Measurements from ENCODE around the gene NELFCD. TPM values are rescaled to one million over a fixed set of nuclear protein-coding genes. Genes with fewer than 3 reads are reported as not detected.

Gene NELFCD
- total and polyA plus RNA-seq, 2 experiments from 2014 or later: 36.3 to 57.4 TPM

- Histone ChIP-seq H2AFZ (peak within 1 kb of the TSS; percentile 82), H3K36me3 (ENCODE audit: low read depth) (no peaks in the 10 kb centered on the region), H3K9me2 (ENCODE audit: insufficient read depth) (no peaks in the 10 kb centered on the region), H3K9ac (peak within 1 kb of the TSS; percentile 91), H3K27ac (peak within 1 kb of the TSS; percentile 37), H3K4me1 (ENCODE audit: insufficient read depth) (peaks cover 25% of the 10 kb centered on the region), H3K9me3 (ENCODE audit: low read depth) (no peaks in the 10 kb centered on the region), H4K20me1 (ENCODE audit: insufficient read depth) (no peaks in the 10 kb centered on the region), H3F3A (ENCODE audit: insufficient read depth) (0 out of 2 replicates have a peak, but pooled peaks cover 5% of the 10 kb centered on the region), H3K4me2 (ENCODE audit: unreplicated experiment) (peak within 1 kb of the TSS; percentile 89), H3K4me3 (peak within 1 kb of the TSS; percentile 81), H3K27me3 (replicated peaks; ENCODE audit: insufficient read depth) (no peaks in the 10 kb centered on the region), H3K79me2 (ENCODE audit: insufficient read depth) (peaks cover 43% of the 10 kb centered on the region)
- DNase-seq: peak; percentile 68
- 13 to 30% methylated on average over 9 to 57 of the region's 82 CpGs for WGBS, 2 experiments (ENCODE audit: low coverage in 1 of 2, low lambda C conversion rate in 2 of 2, missing lambda C conversion rate in 2 of 2)
- no peak for TF ChIP-seq EZH2phosphoT487 (IDR thresholded peaks at IDR 0.05; ENCODE audit: insufficient read depth, low read depth)
- no peak for TF ChIP-seq EZH2 (IDR thresholded peaks at IDR 0.05; ENCODE audit: insufficient read depth, poor library complexity, severe bottlenecking)
- in situ Hi-C loops (cut with MboI): loop anchor here (25.0 kb wide), 1 partner anchor 770 kb away; the partner anchor contains the start of gene ANKRD60
These were observed 26.0 kb downstream of the NELFCD start, which contains the start of gene CTSZ for GRCh38 chr20:59006864-59007664. TSS of gene CTSZ (minus strand) at chr20:59007254. CDS start at chr20:59007128, 126 bp downstream.

GRCh38 chr20:59007665-59008511 lies 26.8 kb downstream of the NELFCD start:
- H3K36me3 ChIP-seq (ENCODE audit: low read depth): no peaks in the 10 kb centered on the region
- WGBS, 2 experiments (ENCODE audit: low coverage in 1 of 2, low lambda C conversion rate in 2 of 2, missing lambda C conversion rate in 2 of 2): 89 to 90% methylated on average over 24 of the region's 24 CpGs
- in situ Hi-C loops (cut with MboI): loop anchor here (25.0 kb wide), 1 partner anchor 771 kb away; the partner anchor contains the start of gene ANKRD60
- H3F3A ChIP-seq (ENCODE audit: insufficient read depth): 0 out of 2 replicates have a peak, but pooled peaks cover 5% of the 10 kb centered on the region
- H3K9ac ChIP-seq: peak overlapping the region; percentile 91
- no peaks in the 10 kb centered on the region for H3K27me3 ChIP-seq (replicated peaks; ENCODE audit: insufficient read depth)
- peaks cover 39% of the 10 kb centered on the region for H3K79me2 ChIP-seq (ENCODE audit: insufficient read depth)
- H3K4me2 ChIP-seq (ENCODE audit: unreplicated experiment): peak overlapping the region; percentile 89
- no peak for DNase-seq
- TF ChIP-seq EZH2phosphoT487 (IDR thresholded peaks at IDR 0.05; ENCODE audit: insufficient read depth, low read depth) (no peak), EZH2 (IDR thresholded peaks at IDR 0.05; ENCODE audit: insufficient read depth, poor library complexity, severe bottlenecking) (no peak)
- H3K4me3 ChIP-seq: peak overlapping the region; percentile 81; the same call in 1 of the 2 replicates
- H2AFZ ChIP-seq: peak overlapping the region; percentile 82
- H3K9me3 ChIP-seq (ENCODE audit: low read depth): no peaks in the 10 kb centered on the region
- peaks cover 25% of the 10 kb centered on the region for H3K4me1 ChIP-seq (ENCODE audit: insufficient read depth)
- H3K9me2 ChIP-seq (ENCODE audit: insufficient read depth): no peaks in the 10 kb centered on the region
- H3K27ac ChIP-seq: no peak overlapping the region
- no peaks in the 10 kb centered on the region for H4K20me1 ChIP-seq (ENCODE audit: insufficient read depth)

GRCh38 chr20:59008715-59009336 lies 27.8 kb downstream of the NELFCD start:
- Histone ChIP-seq H3K79me2 (ENCODE audit: insufficient read depth) (peaks cover 30% of the 10 kb centered on the region), H4K20me1 (ENCODE audit: insufficient read depth) (no peaks in the 10 kb centered on the region), H3K4me1 (ENCODE audit: insufficient read depth) (peaks cover 28% of the 10 kb centered on the region), H3K9me2 (ENCODE audit: insufficient read depth) (no peaks in the 10 kb centered on the region), H3K9ac (no peak overlapping the region), H3K27me3 (replicated peaks; ENCODE audit: insufficient read depth) (no peaks in the 10 kb centered on the region), H3K27ac (no peak overlapping the region), H3K4me2 (ENCODE audit: unreplicated experiment) (no peak overlapping the region), H3K36me3 (ENCODE audit: low read depth) (no peaks in the 10 kb centered on the region), H3F3A (ENCODE audit: insufficient read depth) (peaks cover 10% of the 10 kb centered on the region), H3K9me3 (ENCODE audit: low read depth) (no peaks in the 10 kb centered on the region), H2AFZ (no peak overlapping the region), H3K4me3 (no peak overlapping the region)
- in situ Hi-C loops (cut with MboI): loop anchor here (25.0 kb wide), 1 partner anchor 772 kb away; the partner anchor contains the start of gene ANKRD60
- no peak for DNase-seq
- 87 to 91% methylated on average over 8 of the region's 8 CpGs for WGBS, 2 experiments (ENCODE audit: low coverage in 1 of 2, low lambda C conversion rate in 2 of 2, missing lambda C conversion rate in 2 of 2)
- TF ChIP-seq EZH2 (IDR thresholded peaks at IDR 0.05; ENCODE audit: insufficient read depth, poor library complexity, severe bottlenecking): no peak
- TF ChIP-seq EZH2phosphoT487 (IDR thresholded peaks at IDR 0.05; ENCODE audit: insufficient read depth, low read depth): no peak

Data from GM23248 (cell line).